Kidney tubule cell (primary cell): ENCODE data around the gene CEBPA.
A peak's percentile ranks its signal among the peaks of the same experiment; 100 is the strongest.

Experiments
- DNase-seq: peaks from one replicate; pipeline ENCODE4 v3.0.0-alpha.2; 2018; ENCODE audit warnings: low spot score

CEBPA gene

DNA sequence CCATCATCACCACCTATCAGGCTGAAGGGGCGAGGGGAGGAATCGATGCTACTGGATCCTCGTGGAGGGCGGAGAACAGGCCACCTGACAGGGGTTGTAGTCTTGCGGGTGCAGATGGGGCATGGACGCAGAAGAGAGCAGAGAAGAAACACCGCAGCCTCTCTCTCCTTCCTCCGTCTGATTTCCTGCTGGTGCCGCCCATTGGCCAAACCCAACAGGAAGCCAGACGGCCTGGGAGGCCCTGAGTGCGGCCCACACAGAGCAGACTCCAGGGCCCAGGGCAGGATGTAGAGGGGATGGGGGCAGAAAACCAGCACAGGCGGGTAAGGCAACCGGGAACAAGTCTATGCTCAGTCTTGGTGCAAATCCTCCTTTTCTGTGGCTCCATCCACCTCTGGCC lies 15.4 kb downstream of the CEBPA start:
- no peak for DNase-seq

DNA sequence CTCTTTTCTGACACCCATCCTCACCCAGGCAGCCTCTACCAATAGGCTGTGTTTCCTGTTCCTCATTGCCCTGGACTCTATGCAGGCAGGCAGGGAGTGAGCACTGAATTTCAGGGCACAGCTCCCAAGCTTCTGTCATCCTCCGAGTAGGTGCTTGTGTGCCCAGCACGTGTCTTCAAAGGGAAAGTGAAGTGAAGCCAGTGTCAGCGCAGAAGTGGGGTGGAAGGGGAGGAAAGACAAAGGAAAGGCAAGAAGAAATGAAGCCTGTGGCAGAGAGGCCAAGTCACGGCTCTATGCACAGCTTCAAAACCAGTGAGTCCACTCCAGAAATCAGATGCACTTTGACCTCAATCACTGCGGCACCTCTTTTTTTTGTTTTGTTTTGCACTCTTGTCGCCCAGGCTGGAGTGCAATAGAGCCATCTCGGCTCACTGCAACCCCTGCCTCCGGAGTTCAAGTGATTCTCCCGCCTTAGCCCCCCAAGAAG lies 16.9 kb downstream of the CEBPA start:
- DNase-seq = no peak

DNA sequence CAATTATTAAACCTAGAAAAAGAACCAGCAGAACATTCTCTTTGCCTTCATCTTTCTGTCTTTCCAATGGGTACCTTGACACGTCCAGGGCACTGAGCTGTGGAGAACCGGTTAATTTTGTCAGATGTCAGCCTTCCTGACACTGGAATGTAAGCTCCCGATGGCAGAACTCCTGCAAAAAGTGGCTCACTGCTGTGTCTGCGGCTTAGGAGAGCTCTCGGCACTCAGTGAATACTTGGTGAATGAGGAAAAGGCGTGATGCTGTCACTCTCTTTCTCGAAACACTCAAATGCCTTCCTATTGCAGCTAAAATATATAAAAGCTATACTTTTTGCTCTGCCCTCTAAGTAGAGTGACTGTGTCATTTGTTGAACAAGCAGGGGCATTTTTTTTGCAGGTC lies 17.6 kb downstream of the CEBPA start:
- DNase-seq = no peak

DNA sequence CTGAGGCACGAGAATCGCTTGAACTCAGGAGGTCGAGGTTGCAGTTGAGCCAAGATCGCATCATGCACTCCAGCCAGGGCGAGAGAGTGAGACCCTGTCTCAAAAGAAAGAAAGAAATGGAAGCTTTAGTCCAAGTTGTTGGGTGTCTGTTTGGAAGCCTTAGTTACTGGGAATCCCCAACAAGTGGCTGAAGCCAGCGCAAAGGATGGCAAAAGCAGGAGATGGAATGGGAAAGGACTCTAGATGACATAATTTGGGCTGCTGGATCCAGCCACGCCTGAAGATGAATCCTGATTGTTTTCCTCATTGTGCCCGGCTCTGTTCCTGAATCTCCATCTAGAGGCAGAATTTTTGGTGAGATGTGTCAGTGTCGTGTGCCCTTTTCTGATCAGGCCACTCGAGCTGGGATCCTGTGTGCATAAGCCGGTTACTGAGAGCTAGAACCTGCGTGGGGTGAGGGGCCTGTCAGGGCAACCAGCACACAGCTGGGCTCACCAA lies 18.1 kb downstream of the CEBPA start:
- no peak for DNase-seq

DNA sequence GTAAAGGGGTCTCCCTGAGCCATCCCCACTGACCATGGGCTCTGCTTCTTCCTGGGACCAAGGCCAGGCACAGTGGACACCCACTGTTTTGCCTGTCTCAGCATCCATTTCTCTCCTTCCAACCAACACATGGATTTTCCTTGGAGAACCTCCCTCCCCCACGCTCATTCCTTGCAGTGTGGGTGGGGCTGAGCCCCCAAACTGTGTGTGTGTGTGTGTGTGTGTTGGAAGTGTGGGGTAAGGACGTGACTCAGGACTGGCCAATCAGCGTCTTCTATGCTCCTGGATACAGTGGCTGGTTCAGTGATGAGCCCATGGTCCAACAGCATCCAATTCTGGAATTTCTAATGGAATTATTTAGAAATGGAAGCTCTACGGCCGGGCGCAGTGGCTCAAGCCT lies 18.7 kb downstream of the CEBPA start:
- DNase-seq = no peak

DNA sequence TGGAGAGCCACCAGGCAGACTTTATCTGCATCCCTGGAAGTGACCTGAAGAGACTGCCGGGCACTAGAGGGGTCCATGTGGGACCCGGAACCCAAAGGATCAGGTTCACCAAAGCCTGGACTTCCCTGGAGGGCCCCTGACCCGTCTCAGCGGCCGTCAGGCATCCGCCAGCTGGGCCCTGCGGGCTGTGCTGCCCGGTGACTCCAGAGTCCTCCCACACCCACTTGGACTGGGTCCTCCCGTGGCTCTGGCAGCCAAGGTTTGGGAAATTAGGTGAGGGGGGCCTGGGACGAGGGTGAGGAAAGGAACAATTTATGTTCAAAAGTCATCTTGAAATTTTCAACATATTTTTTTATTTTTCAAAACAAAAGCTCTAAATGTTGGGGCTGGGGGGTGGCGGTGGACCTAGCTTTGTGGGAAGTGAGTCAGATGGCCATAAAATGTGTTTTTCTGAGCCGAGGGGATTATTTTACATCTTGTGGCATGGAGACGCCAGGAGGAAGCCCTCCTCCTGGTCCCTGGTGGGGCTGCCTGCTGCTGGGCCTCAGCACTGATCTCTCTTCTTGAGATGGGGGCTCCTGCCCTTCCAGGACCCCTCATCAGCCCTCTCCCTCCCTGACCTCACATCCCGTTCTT lies 20.2 kb downstream of the CEBPA start:
- DNase-seq = no peak

DNA sequence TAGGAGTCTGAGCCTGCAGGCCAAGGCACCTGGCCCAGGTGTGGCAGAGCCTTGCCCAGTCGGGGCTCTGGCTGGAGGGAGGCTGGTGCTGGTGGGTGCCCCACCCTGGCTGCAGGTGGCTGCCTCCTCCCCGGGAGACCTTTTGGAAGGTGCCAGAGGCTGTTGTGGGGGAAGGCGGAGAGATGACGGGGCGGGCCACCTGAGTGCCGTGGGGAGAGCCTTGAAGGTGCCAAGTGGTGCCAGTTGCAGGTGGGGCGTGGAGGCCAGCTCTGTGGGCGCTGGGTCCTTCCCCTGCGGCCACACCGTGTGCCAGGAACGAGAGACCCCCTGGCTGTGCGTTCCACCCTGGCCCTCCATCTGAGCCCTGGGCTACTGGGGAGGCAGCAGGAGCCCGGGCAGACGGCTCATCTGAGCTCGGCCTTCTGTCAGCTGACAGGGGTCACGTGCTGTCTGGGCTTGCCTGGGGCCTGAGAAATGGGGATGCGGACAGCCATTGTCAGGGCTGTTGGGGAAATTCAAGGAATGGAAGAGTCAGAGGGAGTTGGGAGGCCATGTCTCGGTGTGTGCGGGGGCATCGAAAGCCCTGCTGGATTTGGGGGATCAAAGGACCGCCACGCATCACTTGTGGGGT lies 20.9 kb downstream of the CEBPA start:
- no peak for DNase-seq

DNA sequence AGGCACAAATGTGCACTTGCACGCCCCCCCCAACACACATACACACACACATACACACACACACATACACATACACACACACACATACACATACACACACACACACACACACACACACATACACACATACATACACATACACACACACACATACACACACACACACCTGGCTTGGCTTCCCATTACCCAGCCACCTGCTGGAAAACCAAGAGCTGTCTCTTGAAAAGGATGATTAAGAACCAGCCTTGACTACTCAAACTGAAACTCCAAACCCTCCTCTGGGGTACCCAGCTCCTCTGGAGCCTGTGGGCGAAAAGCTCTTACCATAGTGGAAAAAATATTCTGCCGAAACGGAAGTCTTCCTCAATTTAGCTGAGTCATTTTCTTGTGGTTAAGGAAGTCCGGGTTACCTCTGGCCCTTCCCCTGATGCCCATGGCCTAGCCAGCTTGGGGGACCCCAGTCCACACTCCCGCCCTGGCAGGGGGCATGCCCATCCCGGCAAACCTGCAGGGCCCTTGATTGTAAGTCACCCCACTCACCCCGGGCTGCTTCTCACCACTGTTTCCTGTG lies 21.9 kb downstream of the CEBPA start:
- no peak for DNase-seq

DNA sequence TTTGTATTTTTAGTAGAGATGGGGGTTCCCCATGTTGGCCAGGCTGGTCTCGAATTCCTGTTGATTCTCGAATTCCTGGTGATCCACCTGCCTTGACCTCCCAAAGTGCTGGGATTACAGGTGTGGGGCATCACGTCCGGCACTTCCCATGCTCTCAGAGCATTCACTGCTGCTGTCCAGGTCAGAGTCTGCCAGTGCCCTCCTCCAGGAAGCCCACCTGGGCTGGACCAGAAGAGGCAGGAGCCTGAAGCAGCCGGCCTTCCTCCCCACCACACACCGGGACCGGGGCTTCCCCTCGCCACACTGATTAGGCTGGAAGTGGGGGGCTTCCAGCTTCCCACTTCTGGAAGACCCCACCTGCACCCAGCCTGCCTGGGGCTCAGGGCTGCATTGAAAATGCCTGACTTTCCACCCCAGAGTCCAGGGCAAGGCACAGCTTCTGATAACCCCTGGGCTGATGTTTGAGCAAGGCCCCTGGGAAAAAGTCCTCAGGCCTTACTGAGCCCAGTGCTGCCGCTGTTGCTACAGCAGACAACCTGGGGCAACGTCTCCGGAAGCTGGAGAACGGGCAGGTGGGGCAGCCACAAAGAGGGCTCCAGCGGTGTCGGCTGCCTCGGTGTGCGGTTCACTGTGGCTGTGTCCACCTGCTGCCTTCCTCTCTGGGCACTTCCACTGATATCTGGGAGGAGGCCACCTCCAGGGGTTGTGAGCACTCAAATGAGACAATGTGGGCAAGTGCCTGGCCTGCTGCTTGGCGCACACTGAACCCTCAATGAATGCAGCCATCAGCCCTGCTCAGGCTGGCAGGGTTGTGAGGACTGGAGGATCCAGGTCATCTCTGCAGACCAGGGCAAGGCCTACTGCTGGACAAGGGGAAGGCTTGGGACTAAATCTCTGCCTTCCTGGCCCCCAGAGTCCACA lies 22.6 kb downstream of the CEBPA start:
- no peak for DNase-seq

DNA sequence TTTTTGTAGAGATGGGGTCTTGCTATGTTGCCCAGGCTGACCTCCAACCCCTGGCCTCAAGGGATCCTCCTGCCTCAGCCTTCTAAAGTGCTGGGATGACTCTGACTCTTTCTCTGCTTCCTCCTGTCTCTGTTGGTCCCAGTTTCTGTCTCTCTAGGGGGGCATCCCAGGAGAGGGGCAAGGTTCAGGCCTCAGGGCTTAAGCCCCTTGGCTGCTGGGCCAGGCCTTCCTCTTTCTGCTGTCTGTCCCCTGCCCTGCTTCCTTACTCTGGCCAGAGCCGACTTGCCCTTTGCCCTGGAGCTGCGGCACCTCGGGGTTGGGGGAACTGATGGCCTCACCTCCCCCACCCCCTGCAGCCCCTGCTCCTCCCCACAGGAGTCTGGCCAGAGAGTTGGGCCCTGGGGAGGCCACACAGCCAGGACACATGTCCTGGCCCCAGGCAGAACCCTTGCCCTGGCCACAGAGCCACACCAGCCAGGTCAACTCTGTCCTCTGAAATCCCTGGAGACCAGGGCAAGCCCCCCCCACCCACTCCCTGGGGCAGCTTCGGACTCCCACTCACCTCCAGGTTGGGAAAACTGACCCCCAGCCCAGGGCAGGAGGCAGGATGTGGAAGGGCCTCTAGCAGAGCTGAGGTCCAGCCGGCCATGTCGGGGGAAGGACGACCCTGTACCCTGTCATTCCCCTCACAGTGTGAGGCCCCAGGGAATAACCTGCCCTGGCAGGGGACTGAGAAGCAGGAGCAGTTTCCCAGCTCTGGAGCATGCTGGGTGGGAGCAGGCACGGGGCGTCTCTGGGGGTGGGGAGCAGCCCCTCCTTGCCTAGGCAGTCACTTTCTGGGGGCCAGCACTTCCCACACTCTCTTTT lies 23.7 kb downstream of the CEBPA start:
- DNase-seq = no peak

DNA sequence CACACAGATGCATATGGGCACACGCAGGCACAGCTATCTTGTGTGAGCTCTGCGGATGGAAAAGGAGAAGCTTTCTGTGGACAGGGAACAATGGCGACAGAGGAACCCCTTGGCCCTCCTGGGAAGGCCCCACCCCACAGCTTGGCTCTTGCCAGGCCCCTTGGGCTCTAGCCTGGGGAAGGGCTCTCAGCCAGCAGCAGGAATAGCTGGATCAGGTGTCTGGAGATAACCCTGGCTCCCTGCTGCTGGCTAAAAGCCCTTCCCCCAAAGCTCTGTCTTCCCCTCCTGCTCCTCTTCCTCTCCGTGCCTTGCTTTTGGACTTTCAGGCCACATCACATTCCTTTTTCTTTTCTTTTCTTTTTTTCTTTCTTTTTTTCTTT lies 24.3 kb downstream of the CEBPA start:
- no peak for DNase-seq

DNA sequence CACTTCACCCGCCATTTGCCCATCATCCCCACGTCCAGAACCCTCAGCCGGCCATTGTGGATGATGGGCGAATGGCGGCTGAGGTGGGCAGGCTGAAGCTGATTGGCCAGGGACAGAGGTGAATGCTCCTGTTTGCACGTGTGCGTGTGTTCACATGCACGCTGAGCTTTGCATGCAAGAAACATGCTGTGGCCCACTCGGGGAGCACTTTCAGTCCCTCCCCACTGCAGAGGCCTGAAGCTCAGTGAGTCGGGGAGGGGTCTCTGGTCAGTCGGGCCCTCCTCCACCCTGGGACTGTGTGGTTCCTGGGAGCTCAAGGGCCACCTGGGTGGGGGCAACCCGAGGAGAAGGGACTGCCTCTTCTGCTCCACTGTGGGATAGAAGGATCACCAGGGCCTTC lies 24.9 kb downstream of the CEBPA start:
- no peak for DNase-seq

DNA sequence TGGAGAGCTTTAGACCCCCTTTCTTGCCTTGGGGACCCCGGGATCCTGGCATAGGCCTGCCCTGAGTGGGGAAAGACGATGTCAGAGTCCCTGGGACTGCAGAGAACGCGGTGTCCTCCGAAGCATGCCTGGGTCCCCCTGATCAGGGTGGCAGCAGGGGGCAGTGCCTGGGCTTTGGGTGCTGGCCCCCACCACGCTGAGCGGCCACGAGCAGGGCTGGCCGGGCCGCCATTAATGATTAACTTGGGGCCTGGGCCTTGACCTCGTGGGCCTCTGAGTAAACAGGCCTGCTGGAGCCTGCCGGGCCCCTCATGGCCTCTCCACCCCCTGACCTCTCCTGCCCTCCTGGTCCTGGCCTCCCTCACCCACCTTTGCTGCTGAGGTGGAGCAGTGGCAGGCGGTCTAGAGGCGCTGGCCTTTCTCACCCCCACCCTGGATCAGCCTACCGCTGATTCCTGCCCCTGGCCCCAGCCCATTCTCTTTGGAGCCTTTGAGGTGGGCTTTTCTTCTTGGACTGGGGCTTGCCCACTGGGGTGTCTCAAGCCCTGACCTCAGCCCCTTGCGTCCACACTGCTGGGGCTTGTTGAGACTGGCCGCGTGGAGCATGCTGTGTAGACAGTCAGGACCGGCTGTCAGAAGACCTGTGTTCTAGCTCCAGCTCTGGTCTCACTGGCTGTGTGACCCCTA lies 26.3 kb downstream of the CEBPA start:
- DNase-seq = no peak

DNA sequence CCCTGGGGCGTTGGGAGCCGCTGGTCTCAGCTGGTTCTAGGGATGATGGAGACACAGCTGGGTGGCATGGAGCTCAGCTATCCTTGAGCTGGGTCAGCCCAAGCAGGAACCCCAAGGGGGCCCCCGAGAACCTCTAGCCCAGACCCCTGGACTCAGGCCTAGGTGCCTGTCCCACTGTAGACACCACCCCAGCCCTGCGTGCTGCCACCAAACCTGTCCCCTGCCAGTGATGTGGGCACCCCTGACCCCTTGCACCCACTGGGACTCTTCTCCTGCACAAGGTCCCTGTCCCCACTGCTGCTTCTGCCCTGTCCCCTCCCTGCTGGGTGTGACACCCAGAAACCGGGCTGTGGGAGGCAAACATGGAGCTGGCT lies 26.8 kb downstream of the CEBPA start:
- DNase-seq = no peak

DNA sequence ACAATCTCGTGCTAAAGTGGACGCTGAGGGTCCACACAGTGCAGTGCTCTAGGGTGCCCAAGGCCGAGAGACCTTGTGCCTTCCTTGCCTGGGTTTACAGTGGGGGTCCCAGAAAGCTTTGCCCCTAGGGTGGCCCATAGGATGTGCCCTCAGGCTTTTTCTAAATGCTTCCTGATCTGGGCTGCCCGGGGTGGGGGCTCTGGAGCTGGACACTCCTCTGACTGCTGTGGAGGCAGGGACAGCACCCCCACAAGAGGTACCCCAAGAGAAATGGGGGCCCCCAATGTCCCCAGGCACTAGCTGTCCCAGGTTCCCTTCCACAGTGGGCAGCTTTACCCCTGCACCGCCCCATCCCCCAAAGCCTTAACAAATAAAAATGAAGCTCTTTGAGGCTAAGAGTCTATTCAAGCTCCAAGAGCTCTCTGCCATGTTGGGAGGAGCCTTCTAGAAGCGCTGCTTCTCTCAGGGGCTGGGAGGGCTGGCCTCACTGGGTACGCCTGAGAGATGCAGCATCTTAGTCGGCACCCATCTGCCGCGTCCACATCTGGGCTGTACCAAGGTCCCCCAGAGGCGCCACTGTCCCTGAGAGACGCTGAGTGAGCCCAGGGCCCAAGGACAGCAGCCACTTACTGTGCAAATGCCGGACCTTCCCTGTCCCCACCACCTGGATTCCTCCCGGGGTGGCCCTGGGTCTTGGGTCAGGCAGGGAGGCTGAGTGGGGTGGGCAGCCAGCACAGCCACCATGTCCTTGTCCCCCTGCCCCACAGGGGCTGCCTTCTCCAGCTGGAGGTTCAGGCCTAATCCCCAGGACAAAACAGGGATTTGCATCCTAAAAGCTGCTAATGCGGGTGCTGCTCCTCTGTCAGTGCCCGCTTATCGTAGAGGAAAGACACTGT lies 27.4 kb downstream of the CEBPA start:
- DNase-seq = no peak

DNA sequence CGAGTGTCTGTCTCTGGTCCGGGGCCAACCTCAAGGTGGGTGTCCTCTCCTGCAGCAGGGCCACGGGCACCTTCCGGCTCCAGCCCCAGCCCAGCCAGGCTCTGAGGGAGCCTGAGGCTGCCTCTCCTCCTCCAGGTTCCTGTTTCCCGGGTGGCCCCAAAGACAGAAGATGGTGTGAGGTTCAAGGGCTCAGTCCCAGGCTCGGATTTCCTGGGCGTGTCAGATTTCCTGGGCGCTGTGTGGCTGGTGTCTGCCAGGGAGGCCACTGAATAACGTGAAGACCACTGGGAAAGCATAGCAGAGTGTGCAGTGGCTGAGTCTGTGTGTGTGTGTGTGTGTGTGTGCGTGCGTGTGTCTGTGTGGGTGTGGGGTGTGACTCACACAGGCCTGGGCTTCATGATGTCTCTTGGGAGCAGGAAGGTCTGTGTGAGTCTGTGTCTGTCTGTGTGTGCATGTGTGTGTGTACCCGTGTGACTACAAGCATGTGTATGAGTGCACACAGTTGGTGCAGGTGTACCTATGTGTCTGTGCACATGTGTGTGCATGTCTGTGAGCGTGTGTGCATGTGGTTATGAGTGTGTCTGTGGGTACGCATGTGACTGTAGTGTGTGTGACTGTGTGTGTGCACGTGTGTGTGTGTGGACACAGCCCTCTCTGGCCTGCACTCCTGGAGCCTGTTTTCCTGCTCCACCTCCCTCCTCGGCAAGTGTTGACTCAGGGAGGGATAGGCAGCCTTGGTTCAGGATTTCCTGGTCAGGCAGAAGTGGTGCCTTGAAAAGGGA lies 28.3 kb downstream of the CEBPA start:
- DNase-seq = peak; percentile 78

DNA sequence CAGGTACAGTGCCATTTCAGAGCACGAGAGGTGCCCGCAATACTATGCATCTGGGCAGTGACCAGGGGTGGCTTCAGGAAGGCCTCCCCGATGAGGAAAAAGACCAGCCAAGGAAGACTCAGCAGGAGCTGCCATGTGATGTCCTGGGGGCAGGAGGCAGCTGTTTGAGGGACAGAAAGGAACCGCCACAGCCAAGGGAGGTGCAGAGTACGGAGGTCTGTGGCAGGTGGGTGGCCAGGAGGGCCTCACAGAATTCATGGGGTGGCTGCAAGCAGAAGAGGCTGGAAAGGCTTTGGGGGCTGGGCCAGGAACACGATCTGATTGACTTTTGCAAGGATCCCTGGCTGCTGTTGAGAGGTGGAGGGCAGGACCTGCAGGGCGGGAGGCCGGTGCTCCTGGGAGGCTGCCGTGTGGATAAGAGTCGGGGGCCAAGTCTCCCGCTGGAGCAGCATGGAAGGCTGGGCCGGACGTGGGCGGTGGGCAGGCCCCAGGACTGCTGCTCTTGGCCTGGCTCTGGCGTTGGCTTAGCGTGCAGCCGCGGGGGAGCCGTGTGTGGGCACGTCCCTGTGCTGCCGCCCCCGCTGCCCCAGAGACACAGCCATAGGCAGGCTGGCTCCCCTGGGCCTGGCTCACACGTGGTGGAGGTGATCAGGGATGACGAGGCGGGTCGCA lies 29.1 kb downstream of the CEBPA start:
- DNase-seq = no peak

DNA sequence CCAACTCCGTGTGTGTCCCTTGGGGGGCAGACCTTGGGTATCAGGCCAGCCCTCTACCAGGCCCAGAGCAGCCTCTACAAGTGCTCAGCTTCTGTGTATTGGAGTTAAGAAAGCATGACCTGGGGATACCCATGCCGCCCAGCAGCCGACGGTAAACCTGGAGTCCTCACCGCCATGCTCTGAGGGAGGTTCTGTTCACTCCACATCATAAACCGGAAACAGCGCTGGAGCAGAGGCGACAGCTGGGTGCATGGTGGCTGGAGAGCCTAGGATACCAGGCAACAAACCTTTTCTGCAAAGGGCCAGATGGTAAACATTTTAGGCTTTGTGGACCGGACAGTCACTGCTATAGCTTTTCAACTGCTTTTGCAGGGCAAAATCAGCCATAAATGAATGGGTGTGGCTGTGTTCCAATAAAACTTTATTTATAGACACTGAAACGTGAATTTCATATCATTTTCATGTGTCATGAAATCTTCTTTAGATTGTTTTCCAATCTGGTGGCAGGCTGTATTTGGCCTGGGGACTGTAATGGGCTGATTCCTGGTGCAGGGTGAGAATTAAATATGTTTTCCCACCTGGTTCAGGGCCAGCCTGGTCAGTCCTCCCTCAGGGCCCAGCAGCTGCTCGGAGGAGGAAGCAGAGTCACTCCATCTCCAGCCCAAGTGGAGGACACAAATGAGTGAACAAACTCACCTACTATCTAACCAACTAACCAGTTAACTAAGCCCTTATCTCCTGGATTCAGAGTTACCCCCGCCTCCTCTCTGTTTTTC lies 30.9 kb downstream of the CEBPA start:
- DNase-seq = no peak
